Stomach (tissue), 9 donors: ENCODE results near the gene CACNA1G. TPM values are rescaled to one million over a fixed set of nuclear protein-coding genes. Genes with fewer than 3 reads are reported as not detected.

Source experiments
- DNase-seq, 2 donors: peaks; one replicate each; pipeline versions ENCODE4 v3.0.0 to v3.0.0-alpha.2; 2013 to 2019
- H3K27ac ChIP-seq, 5 donors: fragments of 200-600 bp in 4 of 5; sonication (generic) in 4 of 5; one replicate each; pipeline ENCODE4 v1.5.1; 2013 to 2019; ENCODE audit warnings: mild to moderate bottlenecking in 1 of 5, moderate library complexity in 1 of 5
- H3K27me3 ChIP-seq, 3 donors: fragments of 200-600 bp; sonication (generic); one replicate each; pipeline ENCODE4 v1.5.1; 2017 to 2019; ENCODE audit warnings: mixed run types in 1 of 3
- H3K36me3 ChIP-seq, 4 donors: fragments of 200-600 bp; sonication (generic); 1 replicate in 3 of 4; 2 replicates in 1 of 4; pipeline ENCODE4 v1.5.1; 2016 to 2019
- H3K4me1 ChIP-seq, 4 donors: fragments of 200-600 bp; sonication (generic); one replicate each; pipeline ENCODE4 v1.5.1; 2016 to 2019
- H3K4me3 ChIP-seq, 4 donors: fragments of 200-600 bp; sonication (generic) in 3 of 4; one replicate each; pipeline ENCODE4 v1.5.1; 2016 to 2019; ENCODE audit warnings: mild to moderate bottlenecking in 1 of 4
- H3K9me3 ChIP-seq, 4 donors: fragments of 200-600 bp; sonication (generic); one replicate each; pipeline ENCODE4 v1.5.1; 2016 to 2019
- CTCF ChIP-seq, 7 experiments: fragments of 450-650 bp in 4 of 7; fragments of 200-600 bp in 3 of 7; sonication (generic) in 3 of 7; IDR thresholded peaks; one replicate each; pipeline ENCODE4 v1.5.1; 2016 to 2019; ENCODE audit warnings: antibody characterized with exemption in 7 of 7, control low read depth in 2 of 7, mild to moderate bottlenecking in 1 of 7
- EP300 ChIP-seq: sonication (generic); formaldehyde crosslinking; IDR thresholded peaks from one replicate; pipeline ENCODE4 v1.6.1; 2017; ENCODE audit warnings: antibody characterized with exemption
- POLR2A ChIP-seq, 4 donors: fragments of 450-650 bp; IDR thresholded peaks; one replicate each; pipeline ENCODE4 v1.6.1; 2016; ENCODE audit warnings: antibody characterized with exemption in 4 of 4, control low read depth in 2 of 4, mild to moderate bottlenecking in 1 of 4, moderate library complexity in 1 of 4
- POLR2AphosphoS5 ChIP-seq, 3 donors: sonication (generic); formaldehyde crosslinking; IDR thresholded peaks; one replicate each; pipeline ENCODE4 v1.6.1; 2016; ENCODE audit warnings: antibody characterized with exemption in 3 of 3
- WGBS, 5 donors: extraction: QIAGEN DNeasy Blood & Tissue Kit in 3 of 5; methylation state at CpG; one replicate each; pipeline versions ENCODE4 v1.1.5 to v1.1.7; 2013 to 2018; 5-methylcytosine and 5-hydroxymethylcytosine counted together
- intact Hi-C: fragments of 100-400 bp; cut with DNase I; formaldehyde crosslinking; loops from one replicate; pipeline ENCODE4 v1.15.1; 2023; ENCODE audit warnings: low total_unique reads
- polyA plus RNA-seq, 3 donors: library from polyadenylated mRNA; stranded (reverse); fragments of 200-250 nt; gene quantifications; one replicate each; pipeline ENCODE4 v1.2.3, GENCODE V29; 2013
- total RNA-seq, 5 donors: library from RNA; depleted of rRNA; stranded (reverse); fragments of >200 nt; gene quantifications; one replicate each; pipeline versions ENCODE4 v1.1.0 to v1.2.3, GENCODE V29; 2014 to 2016
- donor health status: healthy with polysubstance abuse.
- donor health status: Bipolar disorder and iron deficiency.
- donor health status: healthy.

CACNA1G gene
- total and polyA plus RNA-seq, 8 donors, result 0.06 to 3.7 (median 1.1) TPM; not detected in 4

- no peaks in the 10 kb centered on the region for H3K27me3 ChIP-seq
- H3K36me3 ChIP-seq, result peaks cover 0 to 42% (median 22%) of the 10 kb centered on the region in 4 donors
- H3K27ac ChIP-seq, result peak overlapping the region in 2 of 5 donors; percentile 30 to 34
- TF ChIP-seq POLR2AphosphoS5 (IDR thresholded peaks at IDR 0.05) (no peak), CTCF (IDR thresholded peaks at IDR 0.05) (no peak), EP300 (no peak), POLR2A (IDR thresholded peaks at IDR 0.05) (no peak)
- H3K4me1 ChIP-seq, result peaks cover 11 to 25% (median 19%) of the 10 kb centered on the region in 4 donors
- no peaks in the 10 kb centered on the region for H3K9me3 ChIP-seq
- H3K4me3 ChIP-seq, result no peak overlapping the region
- intact Hi-C loops, result no loop called here
- 59 to 80% (median 75%) methylated on average over 3 of the region's 3 CpGs for WGBS, 5 donors
- no peak for DNase-seq
Observed at GRCh38 chr17:50675190-50675589, 114.7 kb downstream of the CACNA1G start.

GRCh38 chr17:50675627-50676026 lies 115.1 kb downstream of the CACNA1G start:
- no peaks in the 10 kb centered on the region for H3K27me3 ChIP-seq
- 66 to 80% (median 72%) methylated on average over 6 to 7 of the region's 7 CpGs for WGBS, 5 donors
- intact Hi-C loops, result no loop called here
- TF ChIP-seq POLR2AphosphoS5 (IDR thresholded peaks at IDR 0.05) (no peak), CTCF (IDR thresholded peaks at IDR 0.05) (no peak)
- DNase-seq, result peak in 1 of 2 donors; percentile 65
- H3K36me3 ChIP-seq, result peaks cover 0 to 42% (median 22%) of the 10 kb centered on the region in 4 donors
- H3K4me3 ChIP-seq, result no peak overlapping the region
- H3K27ac ChIP-seq, result peak overlapping the region in 2 of 5 donors; percentile 30 to 34
- H3K9me3 ChIP-seq, result no peaks in the 10 kb centered on the region
- H3K4me1 ChIP-seq, result peaks cover 11 to 28% (median 20%) of the 10 kb centered on the region in 4 donors

- Histone ChIP-seq H3K27me3 (no peaks in the 10 kb centered on the region), H3K36me3 (peaks cover 0 to 42% (median 22%) of the 10 kb centered on the region in 4 donors), H3K4me1 (peaks cover 14 to 30% (median 25%) of the 10 kb centered on the region in 4 donors), H3K27ac (no peak overlapping the region), H3K4me3 (no peak overlapping the region), H3K9me3 (no peaks in the 10 kb centered on the region)
- whole genome bisulfite sequencing, 5 donors, result 86 to 90% (median 88%) methylated on average over 24 of the region's 24 CpGs
- TF ChIP-seq EP300 (no peak), CTCF (IDR thresholded peaks at IDR 0.05) (no peak), POLR2A (IDR thresholded peaks at IDR 0.05) (no peak), POLR2AphosphoS5 (IDR thresholded peaks at IDR 0.05) (no peak)
- DNase-seq, result no peak
- intact Hi-C loops, result no loop called here
Observed at GRCh38 chr17:50676065-50676975, 115.8 kb downstream of the CACNA1G start.

Other genes with a start within 250 kb of the CACNA1G start
- gene XYLT2, start 214.6 kb upstream of the CACNA1G start, total RNA-seq, result 100 to 1,000 TPM in 3 of 5 donors, 10 to 100 TPM in 2; 52.7 to 166 (median 121) TPM
- 100 to 1,000 TPM in 1 of 3 donors, 10 to 100 TPM in 2; 57.4 to 134 (median 72.5) TPM for gene XYLT2, start 214.6 kb upstream of the CACNA1G start, polyA plus RNA-seq
- 10 to 100 TPM; 25.0 to 67.7 (median 44.4) TPM for gene MRPL27, start 187.5 kb upstream of the CACNA1G start, total RNA-seq
- gene MRPL27, start 187.5 kb upstream of the CACNA1G start, polyA plus RNA-seq, result 100 to 1,000 TPM; 175 to 258 (median 219) TPM
- gene EME1, start 187.5 kb upstream of the CACNA1G start, total RNA-seq, result 10 to 100 TPM in 1 of 5 donors, 1 to 10 TPM in 2, under 1 TPM in 1, not detected in 1; 0.87 to 15.8 (median 3.7) TPM
- gene EME1, start 187.5 kb upstream of the CACNA1G start, polyA plus RNA-seq, result 1 to 10 TPM in 2 of 3 donors, not detected in 1; 1.2 to 2.0 TPM
- 100 to 1,000 TPM in 2 of 5 donors, 10 to 100 TPM in 3; 40.8 to 117 (median 77.1) TPM for gene LRRC59, start 163.2 kb upstream of the CACNA1G start, total RNA-seq
- gene LRRC59, start 163.2 kb upstream of the CACNA1G start, polyA plus RNA-seq, result 10 to 100 TPM; 32.2 to 76.7 (median 75.3) TPM
- 100 to 1,000 TPM in 3 of 5 donors, 10 to 100 TPM in 2; 16.1 to 172 (median 103) TPM for gene ACSF2, start 134.5 kb upstream of the CACNA1G start, total RNA-seq
- 10 to 100 TPM; 44.7 to 86.8 (median 49.1) TPM for gene ACSF2, start 134.5 kb upstream of the CACNA1G start, polyA plus RNA-seq
- 10 to 100 TPM in 2 of 5 donors, under 1 TPM in 2, not detected in 1; 0.45 to 12.0 (median 6.0) TPM for gene CHAD, start 91.8 kb upstream of the CACNA1G start, total RNA-seq
- gene CHAD, start 91.8 kb upstream of the CACNA1G start, polyA plus RNA-seq, result 1 to 10 TPM; 2.6 to 8.5 (median 4.9) TPM
- gene RSAD1, start 81.9 kb upstream of the CACNA1G start, total RNA-seq, result 10 to 100 TPM; 18.7 to 54.8 (median 22.0) TPM
- gene RSAD1, start 81.9 kb upstream of the CACNA1G start, polyA plus RNA-seq, result 10 to 100 TPM; 23.9 to 29.4 (median 28.7) TPM
- gene MYCBPAP, start 52.3 kb upstream of the CACNA1G start, total RNA-seq, result 1 to 10 TPM in 3 of 5 donors, not detected in 2; 1.1 to 2.7 (median 2.6) TPM
- gene MYCBPAP, start 52.3 kb upstream of the CACNA1G start, polyA plus RNA-seq, result under 1 TPM in 2 of 3 donors, not detected in 1; 0.25 to 0.31 TPM
- 100 to 1,000 TPM in 2 of 5 donors, 10 to 100 TPM in 2, 1 to 10 TPM in 1; 6.4 to 117 (median 49.5) TPM for gene EPN3, start 28.0 kb upstream of the CACNA1G start, total RNA-seq
- gene EPN3, start 28.0 kb upstream of the CACNA1G start, polyA plus RNA-seq, result 10 to 100 TPM; 25.9 to 76.3 (median 40.6) TPM
- 1,000 to 10,000 TPM in 1 of 5 donors, 100 to 1,000 TPM in 3, 10 to 100 TPM in 1; 45.0 to 1,214 (median 194) TPM for gene SPATA20, start 13.5 kb upstream of the CACNA1G start, total RNA-seq
- gene SPATA20, start 13.5 kb upstream of the CACNA1G start, polyA plus RNA-seq, result 10 to 100 TPM; 24.8 to 58.6 (median 40.6) TPM
- gene ABCC3, start 74.2 kb downstream of the CACNA1G start, total RNA-seq, result 1,000 to 10,000 TPM in 1 of 5 donors, 100 to 1,000 TPM in 4; 139 to 1,043 (median 270) TPM
- 10 to 100 TPM; 13.6 to 46.4 (median 23.9) TPM for gene ABCC3, start 74.2 kb downstream of the CACNA1G start, polyA plus RNA-seq
- 10 to 100 TPM in 4 of 5 donors, 1 to 10 TPM in 1; 7.5 to 36.6 (median 23.2) TPM for gene ANKRD40, start 147.2 kb downstream of the CACNA1G start, total RNA-seq
- gene ANKRD40, start 147.2 kb downstream of the CACNA1G start, polyA plus RNA-seq, result 10 to 100 TPM in 2 of 3 donors, 1 to 10 TPM in 1; 8.3 to 18.8 (median 16.0) TPM
- 100 to 1,000 TPM; 170 to 429 (median 221) TPM for gene LUC7L3, start 158.9 kb downstream of the CACNA1G start, total RNA-seq
- gene LUC7L3, start 158.9 kb downstream of the CACNA1G start, polyA plus RNA-seq, result 1,000 to 10,000 TPM in 1 of 3 donors, 100 to 1,000 TPM in 1, 10 to 100 TPM in 1; 63.4 to 1,211 (median 106) TPM
- 10 to 100 TPM in 1 of 5 donors, 1 to 10 TPM in 2, not detected in 2; 1.4 to 19.4 (median 2.8) TPM for gene ANKRD40CL, start 206.8 kb downstream of the CACNA1G start, total RNA-seq
- gene ANKRD40CL, start 206.8 kb downstream of the CACNA1G start, polyA plus RNA-seq, result 1 to 10 TPM in 1 of 3 donors, under 1 TPM in 1, not detected in 1; 0.40 to 7.0 TPM